OCI-M2 (cell line): ENCODE data around the gene MB.

Experiments used
- DNase-seq: peaks from one replicate; lab custom pipeline; 2025; ENCODE audit not compliant: unreplicated experiment; lab: John Stamatoyannopoulos, UW

The MB gene

GRCh38 chr22:35618427-35619223, 1.5 kb upstream of the MB start:
- DNase-seq: no peak

- DNase-seq: no peak
Measured at GRCh38 chr22:35616043-35616442, 1.1 kb downstream of the MB start.

GRCh38 chr22:35615156-35615555, 2.0 kb downstream of the MB start:
- DNase-seq: no peak

GRCh38 chr22:35614404-35614803, 2.7 kb downstream of the MB start:
- no peak for DNase-seq

- DNase-seq: no peak
Measured at GRCh38 chr22:35612903-35613302, 4.2 kb downstream of the MB start.

DNA sequence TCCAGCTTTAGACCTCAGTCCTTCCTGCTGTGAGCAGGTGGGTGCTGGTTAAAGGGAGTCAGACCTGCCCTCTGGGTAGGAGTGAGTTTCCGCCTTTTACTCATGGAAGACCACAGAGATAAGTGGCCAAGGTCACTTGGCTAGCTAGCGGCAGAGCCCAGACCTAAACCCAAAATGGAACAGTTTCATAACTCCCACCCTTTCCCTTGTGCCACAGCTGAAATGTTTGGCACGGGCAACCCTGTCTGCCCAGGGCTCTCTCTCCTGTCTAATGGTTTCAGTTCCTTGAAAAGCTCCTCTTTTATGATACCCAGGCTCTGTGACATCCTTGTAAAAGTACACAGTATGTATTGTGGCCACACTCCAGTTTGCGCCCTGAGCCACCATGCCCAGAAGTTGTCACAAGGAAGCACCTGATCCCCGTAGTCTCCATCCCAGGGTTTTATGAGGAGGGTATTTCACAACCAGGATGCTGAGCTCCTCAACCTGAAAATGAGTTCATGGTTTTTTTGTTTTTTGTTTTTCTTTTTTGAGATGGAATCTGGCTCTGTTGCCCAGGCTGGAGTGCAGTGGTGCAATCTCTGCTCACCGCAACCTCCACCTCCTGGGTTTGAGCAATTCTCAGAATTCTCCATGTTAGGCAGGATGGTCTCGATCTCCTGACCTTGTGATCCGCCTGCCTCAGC, 5.1 kb downstream of the MB start:
- DNase-seq: no peak

- DNase-seq: no peak
Measured at GRCh38 chr22:35611200-35611890, 5.8 kb downstream of the MB start.

GRCh38 chr22:35610741-35611140, 6.4 kb downstream of the MB start:
- no peak for DNase-seq

DNA sequence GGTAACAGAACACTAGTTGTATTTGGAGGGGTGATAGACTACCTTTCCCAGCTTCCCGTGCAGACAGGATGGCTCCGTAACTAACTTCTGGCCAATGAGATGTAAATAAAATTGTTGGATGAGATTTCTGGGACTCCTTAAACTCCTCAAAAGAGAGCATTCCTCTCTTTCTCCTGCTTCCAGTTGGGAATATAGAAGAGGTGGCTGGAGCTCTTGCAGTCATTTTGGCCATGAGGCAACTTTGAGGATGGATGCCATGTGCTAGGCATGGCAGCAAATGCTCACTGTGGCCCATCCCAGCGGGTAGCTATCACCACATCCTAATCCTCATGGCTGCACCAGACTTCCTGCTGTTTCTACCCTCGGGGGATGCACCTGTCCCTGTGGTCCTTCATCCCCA, 7.4 kb downstream of the MB start:
- DNase-seq: no peak

DNA sequence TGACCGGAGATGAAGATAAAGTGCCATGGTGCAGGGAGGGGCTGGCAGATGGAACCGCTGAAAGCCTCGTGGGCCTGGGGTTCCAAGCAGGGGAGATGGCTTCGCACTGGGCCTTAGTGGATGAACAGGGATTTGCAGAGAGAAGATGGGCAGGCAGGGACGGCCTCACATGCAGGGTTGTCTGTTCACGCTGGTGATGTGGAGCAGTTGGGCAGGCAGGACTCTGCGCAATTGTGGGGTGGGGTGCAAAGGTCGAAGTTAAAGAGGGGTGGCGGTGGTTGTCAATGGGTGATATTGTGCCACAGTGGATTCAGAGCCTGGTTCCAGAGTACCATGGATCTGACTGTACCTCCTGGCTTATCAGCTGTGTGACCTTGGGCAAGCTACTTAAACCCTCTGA, 7.9 kb downstream of the MB start:
- DNase-seq: no peak

- DNase-seq: no peak
Measured at GRCh38 chr22:35608088-35608487, 9.0 kb downstream of the MB start.

- DNase-seq: no peak
Measured at GRCh38 chr22:35606916-35607315, 10.2 kb downstream of the MB start.

- no peak for DNase-seq
Measured at GRCh38 chr22:35605851-35606481, 11.2 kb downstream of the MB start.

DNA sequence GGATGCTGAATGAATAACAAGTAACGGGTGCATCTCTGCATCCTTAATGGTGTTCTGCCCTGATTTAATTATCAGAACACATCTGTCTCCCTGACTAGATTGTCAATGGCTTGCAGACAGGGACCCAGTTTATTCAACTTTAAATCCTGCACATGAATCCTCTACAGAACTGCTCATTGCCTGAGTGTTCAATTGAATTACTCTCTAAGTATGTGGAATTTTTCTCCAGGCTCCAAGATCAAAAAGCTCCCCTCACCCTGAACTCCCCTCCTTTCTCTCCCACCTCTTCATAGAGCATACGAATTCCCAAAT, 11.8 kb downstream of the MB start:
- no peak for DNase-seq

- no peak for DNase-seq
Measured at GRCh38 chr22:35604621-35605368, 12.3 kb downstream of the MB start.

DNA sequence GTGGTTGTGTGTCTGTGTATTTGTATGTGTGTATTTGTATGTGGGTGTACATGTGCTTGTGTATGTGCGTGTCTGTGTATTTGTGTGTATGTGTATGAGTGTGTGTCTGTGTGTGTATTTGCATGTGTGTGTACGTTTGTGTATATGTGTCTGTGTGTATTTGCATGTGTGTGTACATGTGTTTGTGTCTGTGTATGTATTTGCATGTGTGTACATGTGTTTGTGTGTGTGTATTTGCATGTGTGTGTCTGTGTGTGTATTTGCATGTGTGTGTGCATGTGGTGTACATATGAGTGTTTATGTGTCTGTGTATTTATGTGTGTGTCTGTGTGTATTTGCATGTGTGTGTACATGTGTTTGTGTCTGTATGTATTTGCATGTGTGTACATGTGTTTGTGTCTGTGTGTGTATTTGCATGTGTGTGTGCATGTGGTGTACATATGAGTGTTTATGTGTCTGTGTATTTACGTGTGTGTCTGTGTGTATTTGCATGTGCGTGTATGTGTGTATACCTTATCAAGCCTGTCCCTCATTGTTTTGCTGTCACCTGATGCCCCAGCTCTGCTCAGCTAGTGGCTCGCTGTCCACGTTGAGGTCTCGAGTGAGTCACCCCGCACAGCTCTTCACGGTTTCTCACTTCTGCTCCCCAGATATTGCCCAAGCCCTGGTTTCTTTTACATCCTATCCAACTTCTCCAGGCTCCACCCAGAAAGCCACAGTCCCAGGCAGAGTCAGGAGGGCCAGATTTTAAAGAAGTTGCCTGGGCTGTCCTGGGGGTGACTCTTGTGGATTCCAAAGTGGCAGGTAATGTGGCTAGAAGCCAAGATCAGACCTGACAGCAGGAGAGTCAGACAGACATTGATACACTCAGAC, 15.2 kb downstream of the MB start:
- DNase-seq: no peak

DNA sequence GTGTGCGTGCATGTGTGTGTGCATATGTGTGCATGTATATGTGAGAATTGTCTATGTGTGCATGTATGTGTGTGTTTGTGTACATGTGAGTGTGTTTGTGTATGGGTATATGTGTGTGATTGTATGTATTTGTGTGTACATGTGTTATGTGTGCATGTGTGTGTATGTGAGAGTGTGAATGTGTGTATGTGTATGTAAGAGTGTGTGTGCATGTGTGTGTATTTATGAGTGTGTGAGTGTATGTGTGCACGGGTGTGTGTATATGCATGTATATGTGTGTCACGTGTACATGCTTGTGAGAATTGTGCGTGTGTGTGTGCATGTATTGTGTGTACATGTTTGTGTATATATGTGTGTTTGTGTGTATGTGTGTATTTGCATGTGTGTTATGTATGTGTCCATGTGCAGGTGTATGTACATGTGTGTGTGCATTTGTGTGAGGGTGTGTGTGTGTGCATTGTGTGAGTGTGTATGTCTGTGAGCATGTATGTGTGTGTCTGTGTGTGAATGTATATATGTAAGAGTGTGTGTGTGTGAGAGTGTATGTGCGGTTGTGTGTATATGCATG, 16.0 kb downstream of the MB start:
- no peak for DNase-seq

DNA sequence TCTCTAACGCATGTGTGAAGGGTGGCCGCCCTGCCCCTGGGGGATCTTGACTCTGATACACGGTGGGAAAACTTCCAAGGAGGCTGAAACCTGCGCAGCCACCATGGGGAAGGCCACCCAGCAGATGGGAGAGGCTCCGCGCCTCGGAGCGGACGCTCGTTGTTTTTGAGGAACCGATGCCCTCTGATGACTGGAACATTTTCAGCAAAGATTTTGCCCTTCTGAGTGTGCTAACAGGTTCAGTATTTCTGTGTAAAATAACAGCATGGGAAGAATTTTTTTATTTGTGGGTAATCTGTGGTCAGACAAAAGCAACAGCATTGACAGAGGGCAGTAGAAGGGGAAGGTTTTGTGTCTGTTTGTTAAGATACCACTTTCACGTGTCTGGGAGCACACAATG, 16.7 kb downstream of the MB start:
- no peak for DNase-seq

GRCh38 chr22:35599364-35599763, 17.8 kb downstream of the MB start:
- DNase-seq: no peak

DNA sequence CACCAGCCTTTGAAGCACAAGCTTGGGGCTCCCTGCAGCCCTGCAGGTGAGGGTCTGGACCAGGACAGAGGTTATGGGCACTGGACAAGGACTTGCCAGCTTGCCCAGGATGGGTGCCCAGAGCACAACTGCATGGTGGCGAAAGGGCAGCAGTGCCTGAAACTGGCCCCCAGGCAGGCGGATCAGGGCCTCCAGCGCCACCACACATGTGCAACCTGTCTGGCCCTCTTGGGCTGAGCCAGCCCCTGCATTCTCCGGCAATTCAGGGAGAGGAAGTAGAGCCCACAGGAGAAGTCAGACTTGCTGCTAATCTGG, 18.8 kb downstream of the MB start:
- DNase-seq: no peak
